H1 (cell line): ENCODE results near the gene INPP4B.

Experiments used
- BRCA1 ChIP-seq: IDR thresholded peaks from 2 replicates; pipeline ENCODE4 v1.6.1; 2012; ENCODE audit warnings: low read depth, low read length, improper control_type of control experiment
- CTCF ChIP-seq, 3 experiments: IDR thresholded peaks; 1 replicate in 2 of 3; 2 replicates in 1 of 3; pipeline versions ENCODE4 v1.5.1 to v1.6.1; 2011; ENCODE audit warnings: low read length in 3 of 3, mild to moderate bottlenecking in 3 of 3, inconsistent platforms in 2 of 3, low read depth in 1 of 3, moderate library complexity in 1 of 3; ENCODE audit not compliant: insufficient read depth in 1 of 3; ENCODE audit errors: control extremely low read depth in 1 of 3
- EP300 ChIP-seq, 2 experiments: IDR thresholded peaks; 1 replicate in 1 of 2; 2 replicates in 1 of 2; pipeline ENCODE4 v1.6.1; 2011 to 2012; ENCODE audit warnings: low read depth in 2 of 2, low read length in 2 of 2, mild to moderate bottlenecking in 2 of 2, borderline replicate concordance in 1 of 2, inconsistent platforms in 1 of 2, moderate library complexity in 1 of 2
- EZH2 ChIP-seq: fragments of 200-600 bp; sonication (generic); IDR thresholded peaks from 2 replicates; pipeline ENCODE4 v1.7.1; 2012; ENCODE audit warnings: low read depth, mild to moderate bottlenecking, moderate library complexity, low read length, inconsistent platforms; ENCODE audit not compliant: severe bottlenecking
- GTF2F1 ChIP-seq: IDR thresholded peaks from 2 replicates; pipeline ENCODE4 v1.6.1; 2012; ENCODE audit warnings: low read depth, low read length, improper control_type of control experiment, borderline replicate concordance
- TAF1 ChIP-seq: IDR thresholded peaks from 2 replicates; pipeline ENCODE4 v1.6.1; 2011; ENCODE audit warnings: mild to moderate bottlenecking, low read depth, low read length

DNA sequence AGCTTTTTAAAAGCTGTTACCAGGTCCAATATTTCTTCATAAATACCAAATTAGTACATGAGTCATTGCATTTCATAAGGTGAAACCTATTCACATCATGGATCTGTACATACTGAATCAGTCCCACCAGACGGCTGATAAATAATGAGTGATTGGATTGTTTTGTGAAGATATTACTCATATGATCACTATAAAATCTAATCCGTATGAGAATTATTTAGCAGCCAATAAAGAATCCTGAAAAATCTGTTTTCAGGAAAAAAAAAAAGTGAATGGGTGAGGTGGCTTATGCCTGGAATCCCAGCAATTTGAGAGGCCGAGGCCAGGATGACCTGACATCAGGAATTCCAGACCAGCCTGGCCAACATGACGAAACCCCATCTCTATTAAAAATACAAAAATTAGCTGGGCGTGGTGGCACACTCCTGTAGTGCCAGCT, 438.1 kb downstream of the INPP4B start:
- TF ChIP-seq CTCF (IDR thresholded peaks at IDR 0.05; ENCODE audit: control extremely low read depth in 1 of 3, insufficient read depth in 1 of 3, low read depth in 1 of 3, low read length in 3 of 3) (no peak), BRCA1 (no peak), EP300 (IDR thresholded peaks at IDR 0.05; ENCODE audit: borderline replicate concordance in 1 of 2, low read depth in 2 of 2, low read length in 2 of 2) (no peak), EZH2 (no peak), GTF2F1 (no peak), TAF1 (no peak)
